MCF 10A (cell line): Measurements from ENCODE around the gene DARS1. TPM values are rescaled to one million over a fixed set of nuclear protein-coding genes. Genes with fewer than 3 reads are reported as not detected.

ENCODE experiments used
- BruUV-seq: library from RNA; stranded (reverse); fragments of 400-500 nt; replicated peaks from 2 replicates; lab custom pipeline; 2021; lab: Mats Ljungman, UMichigan
- CTCF ChIA-PET: fragments of 300-600 bp; sonication (Branson Sonifier 250); formaldehyde crosslinking; extraction: SDS; loops from one replicate; lab custom pipeline; 2021; ENCODE audit warnings: antibody characterized with exemption, inconsistent platforms; lab: Yijun Ruan, JAX
- POLR2A ChIA-PET: fragments of 300-600, 350-650 bp; sonication (Branson Sonifier 250); formaldehyde crosslinking; extraction: SDS; loops from one replicate; lab custom pipeline; 2020; ENCODE audit warnings: antibody characterized with exemption, inconsistent platforms; lab: Yijun Ruan, JAX
- DNase-seq: peaks from one replicate; pipeline ENCODE4 v3.0.0-alpha.2; 2018; ENCODE audit not compliant: unreplicated experiment
- H3K27ac Mint-ChIP-seq: one replicate; pipeline ENCODE4 v1.8.0; 2022; ENCODE audit warnings: mild to moderate bottlenecking, low read depth, mixed read lengths; ENCODE audit not compliant: unreplicated experiment
- H3K27me3 Mint-ChIP-seq: one replicate; pipeline ENCODE4 v1.8.0; 2022; ENCODE audit warnings: mixed read lengths; ENCODE audit not compliant: insufficient read depth, unreplicated experiment
- H3K36me3 Mint-ChIP-seq: one replicate; pipeline ENCODE4 v1.8.0; 2022; ENCODE audit warnings: mild to moderate bottlenecking, moderate library complexity, mixed read lengths; ENCODE audit not compliant: insufficient read depth, unreplicated experiment
- H3K4me1 Mint-ChIP-seq: one replicate; pipeline ENCODE4 v1.8.0; 2022; ENCODE audit warnings: mixed read lengths; ENCODE audit not compliant: insufficient read depth, unreplicated experiment
- H3K4me3 Mint-ChIP-seq: one replicate; pipeline ENCODE4 v1.8.0; 2022; ENCODE audit warnings: mild to moderate bottlenecking, moderate library complexity, mixed read lengths; ENCODE audit not compliant: unreplicated experiment
- H3K9me3 Mint-ChIP-seq: one replicate; pipeline ENCODE4 v1.8.0; 2022; ENCODE audit warnings: mixed read lengths; ENCODE audit not compliant: unreplicated experiment
- intact Hi-C: fragments of 100-400 bp; cut with micrococcal nuclease; formaldehyde crosslinking; loops from 2 replicates; pipeline ENCODE4 v1.14.1; 2022
- total RNA-seq: library from RNA; stranded (reverse); gene quantifications from 2 replicates; pipeline ENCODE4 v1.2.3, GENCODE V29; 2022
- TF ChIP-seq, protein P1 (sequence below): fragments of 200-600 bp; IDR thresholded peaks from one replicate; pipeline ENCODE4 v1.8.0; 2022; ENCODE audit warnings: antibody characterized with exemption, mild to moderate bottlenecking; ENCODE audit not compliant: unreplicated experiment

DARS1 gene
- total RNA-seq, 1 experiment from 2014 or later = 66.5 TPM

DNA sequence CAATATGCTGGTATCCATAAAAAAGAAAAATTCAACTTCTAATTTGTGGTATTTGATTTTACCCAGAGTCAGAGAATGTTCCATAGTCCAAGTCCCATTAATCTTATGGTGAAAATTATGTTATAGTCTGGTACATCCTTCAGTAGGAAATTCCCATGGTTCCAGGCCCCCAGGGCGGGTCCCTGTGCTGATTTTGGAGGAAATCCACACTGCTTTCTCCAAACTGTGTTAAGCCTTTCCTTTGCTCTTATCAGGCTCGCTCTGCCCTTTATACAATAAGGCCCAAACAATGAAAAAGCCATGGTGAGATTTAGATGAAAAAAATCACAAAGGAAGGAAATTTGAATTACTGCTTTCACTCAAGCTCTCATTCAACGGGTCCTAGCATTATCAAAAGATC lies 46.8 kb upstream of the DARS1 start:
- Mint-ChIP-seq H3K27ac (no peak overlapping the region), H3K36me3 (no peaks in the 10 kb centered on the region), H3K9me3 (no peaks in the 10 kb centered on the region), H3K27me3 (no peaks in the 10 kb centered on the region), H3K4me3 (no peak overlapping the region), H3K4me1 (no peaks in the 10 kb centered on the region)
- TF ChIP-seq, protein P1, sequence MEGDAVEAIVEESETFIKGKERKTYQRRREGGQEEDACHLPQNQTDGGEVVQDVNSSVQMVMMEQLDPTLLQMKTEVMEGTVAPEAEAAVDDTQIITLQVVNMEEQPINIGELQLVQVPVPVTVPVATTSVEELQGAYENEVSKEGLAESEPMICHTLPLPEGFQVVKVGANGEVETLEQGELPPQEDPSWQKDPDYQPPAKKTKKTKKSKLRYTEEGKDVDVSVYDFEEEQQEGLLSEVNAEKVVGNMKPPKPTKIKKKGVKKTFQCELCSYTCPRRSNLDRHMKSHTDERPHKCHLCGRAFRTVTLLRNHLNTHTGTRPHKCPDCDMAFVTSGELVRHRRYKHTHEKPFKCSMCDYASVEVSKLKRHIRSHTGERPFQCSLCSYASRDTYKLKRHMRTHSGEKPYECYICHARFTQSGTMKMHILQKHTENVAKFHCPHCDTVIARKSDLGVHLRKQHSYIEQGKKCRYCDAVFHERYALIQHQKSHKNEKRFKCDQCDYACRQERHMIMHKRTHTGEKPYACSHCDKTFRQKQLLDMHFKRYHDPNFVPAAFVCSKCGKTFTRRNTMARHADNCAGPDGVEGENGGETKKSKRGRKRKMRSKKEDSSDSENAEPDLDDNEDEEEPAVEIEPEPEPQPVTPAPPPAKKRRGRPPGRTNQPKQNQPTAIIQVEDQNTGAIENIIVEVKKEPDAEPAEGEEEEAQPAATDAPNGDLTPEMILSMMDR = no peak
- DNase-seq = no peak
- intact Hi-C loops = no loop called here
- ChIA-PET CTCF (no interaction called here), POLR2A (interaction anchor here (1.2 kb wide), 1 partner anchor 26 kb away, joined by 4 read pairs; no protein-coding TSS in a partner anchor)
- no TSS peak for BruUV-seq

DNA sequence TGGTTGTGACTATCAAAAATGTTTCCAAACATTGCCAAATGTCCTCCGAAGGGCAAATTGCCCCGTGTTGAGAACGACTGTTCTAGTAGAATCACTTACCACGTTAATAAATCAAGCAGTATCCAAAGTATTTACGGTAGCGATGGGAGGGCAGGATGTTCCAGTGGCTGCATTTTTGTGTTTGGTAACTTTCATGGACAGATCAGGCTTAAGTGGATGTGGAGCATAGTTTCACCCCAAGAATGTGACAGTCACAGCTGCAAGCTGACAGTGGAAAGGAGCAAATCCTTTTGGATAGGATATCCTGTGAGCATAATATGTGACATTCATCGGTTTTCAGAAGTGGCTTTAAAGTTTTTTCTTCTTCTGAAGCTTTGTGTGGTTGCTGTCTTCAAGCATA lies 46.3 kb upstream of the DARS1 start:
- Mint-ChIP-seq H3K36me3 (no peaks in the 10 kb centered on the region), H3K4me1 (no peaks in the 10 kb centered on the region), H3K9me3 (no peaks in the 10 kb centered on the region), H3K27me3 (no peaks in the 10 kb centered on the region), H3K4me3 (no peak overlapping the region), H3K27ac (no peak overlapping the region)
- intact Hi-C loops = no loop called here
- CTCF ChIA-PET = interaction anchor here (0.6 kb wide), 1 partner anchor 328 kb away, joined by 3 read pairs; no protein-coding TSS in a partner anchor
- POLR2A ChIA-PET = no interaction called here
- DNase-seq = no peak
- no TSS peak for BruUV-seq
- TF ChIP-seq, protein P1 = no peak

DNA sequence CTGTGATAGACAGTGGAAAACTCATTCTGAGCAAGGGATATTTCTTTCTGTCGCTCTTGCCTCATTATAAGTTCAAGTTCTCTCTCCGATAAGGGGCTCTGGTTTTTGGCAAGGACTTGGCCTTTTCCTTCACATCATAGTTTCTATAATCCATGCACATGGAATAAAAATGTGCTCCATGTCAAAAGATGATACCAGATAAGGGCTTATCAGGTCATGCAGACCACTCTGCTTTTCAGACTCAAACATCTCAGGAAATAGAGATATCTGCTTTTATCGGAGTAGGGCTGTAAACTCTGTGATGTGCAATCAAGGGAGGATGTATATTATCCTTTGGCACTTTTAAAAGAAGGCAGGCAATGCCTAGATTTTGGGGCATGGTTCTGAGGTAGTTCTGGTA lies 45.0 kb upstream of the DARS1 start:
- TF ChIP-seq, protein P1 = no peak
- ChIA-PET POLR2A (no interaction called here), CTCF (interaction anchor here (1.0 kb wide), 1 partner anchor 41 kb away, joined by 3 read pairs; no protein-coding TSS in a partner anchor)
- H3K9me3 Mint-ChIP-seq = no peaks in the 10 kb centered on the region
- no peaks in the 10 kb centered on the region for H3K27me3 Mint-ChIP-seq
- intact Hi-C loops = no loop called here
- no peak overlapping the region for H3K27ac Mint-ChIP-seq
- H3K36me3 Mint-ChIP-seq = no peaks in the 10 kb centered on the region
- no peak for DNase-seq
- H3K4me3 Mint-ChIP-seq = no peak overlapping the region
- BruUV-seq = no TSS peak
- H3K4me1 Mint-ChIP-seq = no peaks in the 10 kb centered on the region

DNA sequence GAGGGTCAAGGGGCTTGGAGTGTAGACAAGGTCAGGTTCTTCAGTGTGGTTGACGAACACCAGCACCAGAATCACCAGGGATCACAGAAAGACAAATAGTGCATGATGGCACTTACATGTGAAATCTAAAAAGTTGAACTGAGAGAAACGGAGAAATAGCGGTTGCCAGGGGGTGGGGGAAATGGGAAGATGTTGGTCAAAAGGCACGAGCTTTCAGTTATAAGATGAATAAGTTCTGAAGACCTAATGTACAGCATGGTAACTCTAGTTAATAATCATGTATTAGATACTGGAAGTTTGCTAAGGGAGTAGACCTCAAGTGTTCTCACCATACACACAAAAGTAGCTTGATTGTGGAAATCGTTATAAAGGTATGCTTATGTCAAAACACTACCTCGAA lies 43.7 kb upstream of the DARS1 start:
- Mint-ChIP-seq H3K27ac (no peak overlapping the region), H3K27me3 (no peaks in the 10 kb centered on the region), H3K36me3 (no peaks in the 10 kb centered on the region), H3K9me3 (no peaks in the 10 kb centered on the region), H3K4me3 (no peak overlapping the region), H3K4me1 (no peaks in the 10 kb centered on the region)
- DNase-seq = no peak
- no TSS peak for BruUV-seq
- intact Hi-C loops = no loop called here
- POLR2A ChIA-PET = no interaction called here
- TF ChIP-seq, protein P1 = no peak
- CTCF ChIA-PET = interaction anchor here (0.6 kb wide), 1 partner anchor 113 kb away, joined by 3 read pairs; no protein-coding TSS in a partner anchor
